GM19438 (cell line): Measurements from ENCODE around the gene GARNL3.
A peak's percentile ranks its signal among the peaks of the same experiment; 100 is the strongest.

Experiments used
- ATAC-seq: cut with Tn5 transposase; IDR thresholded peaks from one replicate; pipeline ENCODE4 v1.9.1; 2021; ENCODE audit warnings: low read depth; ENCODE audit not compliant: unreplicated experiment

Gene GARNL3

DNA sequence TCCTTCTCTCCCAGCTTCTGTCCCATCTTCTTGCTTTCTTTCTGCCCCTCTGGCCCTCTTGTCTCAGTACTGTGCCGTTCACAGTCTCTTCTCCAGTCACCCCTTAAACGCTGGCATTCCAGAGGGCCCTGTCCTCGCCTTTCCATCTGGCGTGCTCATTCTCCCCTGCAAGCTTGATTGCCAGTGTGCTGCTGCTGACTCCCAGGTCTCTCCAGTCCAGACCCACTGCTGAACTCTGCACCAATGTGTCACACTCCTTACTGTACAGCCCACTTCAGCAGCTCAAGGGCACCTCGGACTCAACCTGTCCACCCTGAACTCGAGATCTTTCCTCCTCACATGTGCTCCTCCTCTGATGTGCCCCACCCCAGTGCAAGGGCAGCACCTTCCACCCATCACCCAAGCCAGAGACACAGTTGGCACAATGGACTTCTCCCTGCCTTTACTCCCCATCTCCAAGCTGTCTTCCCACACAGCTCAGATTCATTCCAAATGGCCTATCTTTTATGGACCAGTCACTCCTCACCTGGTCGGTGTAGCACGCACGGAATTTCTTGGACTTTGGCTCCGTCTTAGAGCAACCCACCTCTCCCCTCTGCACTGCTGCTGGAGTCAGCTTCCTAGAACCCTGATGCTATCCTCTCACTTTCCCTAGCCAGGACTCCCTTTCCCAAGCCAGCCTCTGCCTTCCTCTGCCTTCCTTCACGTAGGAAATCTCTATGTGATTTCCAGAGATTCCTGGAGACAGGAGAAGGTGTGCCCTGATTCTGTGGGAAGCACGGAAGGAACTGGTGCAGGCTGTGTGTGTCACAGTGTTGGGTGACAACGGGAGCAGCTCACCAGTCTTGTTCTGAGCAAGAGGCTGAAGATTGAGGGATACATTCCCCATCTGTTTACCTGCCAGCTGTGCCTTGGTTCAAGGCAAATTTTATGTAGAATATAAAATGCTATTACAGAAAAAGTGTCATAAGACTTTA lies 106.4 kb downstream of the GARNL3 start:
- no peak for ATAC-seq

DNA sequence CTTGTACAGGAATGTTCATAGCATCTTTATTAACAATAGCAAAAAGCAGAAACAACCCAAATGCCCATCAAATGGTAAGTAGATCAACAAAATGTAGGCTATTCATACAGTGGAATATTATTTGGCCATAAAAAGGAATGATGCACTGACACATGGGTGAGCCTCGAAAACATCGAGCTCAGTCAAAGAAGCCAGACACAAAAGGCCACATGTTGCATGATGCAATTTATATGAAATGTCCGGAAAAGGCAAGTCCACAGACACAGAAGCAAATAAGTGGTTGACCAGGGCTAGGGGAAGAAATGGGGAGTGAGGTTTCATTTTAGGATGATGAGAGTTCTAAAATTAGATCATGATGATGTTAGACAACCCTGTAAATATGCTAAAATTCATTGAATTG lies 115.9 kb downstream of the GARNL3 start:
- ATAC-seq, result no peak

DNA sequence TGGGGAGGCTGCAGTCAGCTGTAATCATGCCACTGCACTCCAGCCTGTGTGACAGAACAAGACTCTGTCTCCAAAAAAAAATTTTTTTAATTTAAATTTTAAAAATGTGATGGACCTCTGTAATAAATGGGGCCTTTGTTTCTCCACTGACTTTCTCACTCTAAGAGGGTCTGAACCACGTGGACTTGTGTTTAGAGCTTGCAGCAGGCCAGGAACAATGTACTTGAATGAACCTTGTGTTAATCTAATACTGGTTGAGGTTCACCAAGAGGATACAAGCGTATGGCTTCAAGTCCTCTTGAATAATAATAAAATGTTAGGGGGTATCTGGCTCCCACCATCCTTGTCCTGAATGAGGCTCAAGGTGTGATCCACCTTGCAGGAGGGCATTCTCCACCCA lies 118.0 kb downstream of the GARNL3 start:
- ATAC-seq, result no peak

DNA sequence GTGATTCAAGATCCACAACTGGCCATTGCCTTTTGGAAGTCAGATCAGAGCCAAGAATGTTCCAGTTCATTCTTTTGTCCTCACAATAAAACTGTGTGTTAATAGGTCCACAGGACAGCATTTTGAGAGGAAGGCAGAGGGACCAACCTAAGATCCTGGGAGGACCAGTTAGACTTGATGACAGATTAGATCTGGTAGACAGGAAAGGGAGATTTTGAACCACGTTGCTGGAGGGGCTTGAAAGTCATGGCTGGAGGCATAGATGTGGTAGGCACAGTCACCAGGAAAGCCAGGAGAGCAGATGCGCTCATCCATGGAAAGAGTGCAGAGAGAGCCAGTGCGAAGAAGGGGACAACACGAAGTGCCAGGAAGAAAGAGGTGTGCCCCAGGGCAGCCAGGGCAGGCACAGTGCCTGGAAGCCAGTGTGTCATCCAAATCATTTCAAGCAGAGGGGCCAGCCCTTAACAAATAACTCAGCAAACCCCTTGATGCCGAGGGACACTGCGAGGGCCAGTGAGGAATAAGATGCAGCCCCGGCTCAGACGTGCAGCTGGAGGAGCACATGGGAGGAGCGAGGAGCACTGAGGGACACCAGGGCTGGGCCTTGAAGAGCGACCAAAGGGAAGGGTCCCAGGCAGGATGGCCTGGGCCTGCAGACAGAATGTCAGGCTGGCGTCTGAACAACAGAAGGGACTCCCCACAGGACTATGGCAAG lies 119.6 kb downstream of the GARNL3 start:
- ATAC-seq, result no peak

DNA sequence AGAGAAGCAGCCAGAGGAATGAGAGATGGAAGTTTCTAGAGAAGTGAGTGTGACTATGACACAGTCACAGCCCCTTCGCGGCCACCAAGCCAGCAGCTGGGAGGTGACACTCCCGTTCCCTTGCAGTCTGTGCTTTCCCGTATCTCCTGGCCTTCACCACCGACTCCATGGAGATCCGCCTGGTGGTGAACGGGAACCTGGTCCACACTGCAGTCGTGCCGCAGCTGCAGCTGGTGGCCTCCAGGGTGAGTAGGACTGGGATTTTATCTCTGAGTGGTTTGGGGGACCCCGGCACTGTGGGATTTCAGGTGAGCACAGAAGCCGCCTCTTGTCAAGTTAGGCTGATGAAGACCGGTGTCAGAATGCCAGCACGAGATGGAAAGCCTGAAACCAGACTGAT lies 120.3 kb downstream of the GARNL3 start:
- ATAC-seq, result no peak

DNA sequence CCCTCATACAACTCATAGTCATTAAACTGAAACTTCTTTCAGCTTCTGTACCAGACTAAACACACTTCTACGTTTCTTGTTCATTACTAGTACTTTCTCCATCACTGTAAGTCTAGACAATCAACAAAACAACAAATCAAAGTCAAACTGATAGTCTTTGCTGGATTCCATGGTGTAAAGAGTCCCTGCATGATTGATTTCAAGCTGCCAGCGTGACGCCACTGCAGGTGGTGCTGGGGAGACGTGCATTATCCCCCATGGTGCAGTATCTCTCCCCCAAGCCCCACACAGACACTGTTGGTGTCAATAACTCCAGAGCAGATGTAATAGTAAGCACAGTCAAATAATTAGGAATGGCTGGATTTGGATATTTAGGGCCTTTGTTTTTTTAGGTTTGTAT lies 121.7 kb downstream of the GARNL3 start:
- no peak for ATAC-seq

DNA sequence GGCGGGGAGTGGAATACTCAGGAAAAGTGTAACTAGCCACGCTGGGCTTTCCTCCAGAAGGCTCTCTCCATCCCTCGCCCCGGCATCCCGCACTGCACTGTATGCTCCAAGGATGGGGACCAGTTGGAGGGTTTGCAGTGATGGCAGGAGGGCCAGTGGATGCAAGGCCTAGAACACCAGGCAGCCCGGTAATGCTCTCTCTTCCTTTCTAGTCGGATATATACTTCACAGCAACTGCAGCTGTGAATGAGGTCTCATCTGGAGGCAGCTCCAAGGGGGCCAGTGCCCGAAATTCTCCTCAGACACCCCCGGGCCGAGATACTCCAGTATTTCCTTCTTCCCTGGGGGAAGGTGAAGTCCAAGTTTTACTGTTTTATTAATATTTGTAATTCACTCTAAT lies 122.4 kb downstream of the GARNL3 start:
- ATAC-seq, result no peak

DNA sequence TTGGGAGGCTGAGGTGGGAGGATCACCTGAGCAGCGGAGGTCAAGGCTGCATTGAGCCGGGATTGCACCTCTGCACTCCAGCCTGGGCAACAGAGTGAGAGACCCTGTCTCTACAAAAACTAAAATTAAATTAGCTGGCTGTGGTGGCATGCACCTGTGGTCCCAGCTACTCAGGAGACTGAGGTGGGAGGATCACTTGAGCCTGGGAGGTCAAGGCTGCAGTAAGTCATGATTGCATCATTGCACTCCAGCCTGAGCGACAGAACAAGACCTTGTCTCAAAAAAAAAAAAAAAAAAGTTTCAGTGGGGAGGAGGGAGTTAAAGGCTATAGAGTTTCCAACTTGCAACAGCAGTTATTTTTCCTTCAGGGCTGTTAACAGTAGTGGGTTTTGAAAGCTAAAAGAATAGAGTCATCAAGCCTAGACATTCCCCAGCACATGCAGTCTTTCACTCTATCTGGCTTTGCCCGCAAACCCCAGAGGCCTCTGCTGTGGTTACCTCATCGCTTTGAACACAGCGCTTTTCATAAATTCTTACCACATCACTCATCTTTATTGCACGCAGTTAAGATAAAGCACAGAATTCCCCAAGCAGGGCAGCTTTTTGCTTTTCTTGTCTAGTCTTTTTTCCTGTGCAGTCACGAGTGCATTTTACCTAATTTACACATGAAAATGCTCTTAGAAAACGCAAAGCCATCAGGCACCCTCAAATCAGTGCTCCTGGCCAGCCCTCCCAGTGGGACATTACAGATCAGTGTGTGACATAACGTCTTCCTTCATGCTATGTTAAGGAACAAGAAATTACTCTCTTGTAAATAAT lies 123.7 kb downstream of the GARNL3 start:
- ATAC-seq, result peak; percentile 69

DNA sequence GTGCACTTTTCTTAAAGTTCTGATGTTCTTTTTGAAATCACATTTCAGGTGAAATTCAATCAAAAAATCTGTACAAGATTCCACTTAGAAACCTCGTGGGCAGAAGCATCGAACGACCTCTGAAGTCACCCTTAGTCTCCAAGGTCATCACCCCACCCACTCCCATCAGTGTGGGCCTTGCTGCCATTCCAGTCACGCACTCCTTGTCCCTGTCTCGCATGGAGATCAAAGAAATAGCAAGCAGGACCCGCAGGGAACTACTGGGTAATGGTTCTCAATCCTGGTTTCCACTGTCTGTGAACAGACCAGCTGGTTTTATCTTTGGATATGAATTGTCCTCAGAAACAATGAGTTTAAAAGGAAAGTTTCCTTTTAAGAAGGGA lies 124.3 kb downstream of the GARNL3 start:
- ATAC-seq, result no peak

DNA sequence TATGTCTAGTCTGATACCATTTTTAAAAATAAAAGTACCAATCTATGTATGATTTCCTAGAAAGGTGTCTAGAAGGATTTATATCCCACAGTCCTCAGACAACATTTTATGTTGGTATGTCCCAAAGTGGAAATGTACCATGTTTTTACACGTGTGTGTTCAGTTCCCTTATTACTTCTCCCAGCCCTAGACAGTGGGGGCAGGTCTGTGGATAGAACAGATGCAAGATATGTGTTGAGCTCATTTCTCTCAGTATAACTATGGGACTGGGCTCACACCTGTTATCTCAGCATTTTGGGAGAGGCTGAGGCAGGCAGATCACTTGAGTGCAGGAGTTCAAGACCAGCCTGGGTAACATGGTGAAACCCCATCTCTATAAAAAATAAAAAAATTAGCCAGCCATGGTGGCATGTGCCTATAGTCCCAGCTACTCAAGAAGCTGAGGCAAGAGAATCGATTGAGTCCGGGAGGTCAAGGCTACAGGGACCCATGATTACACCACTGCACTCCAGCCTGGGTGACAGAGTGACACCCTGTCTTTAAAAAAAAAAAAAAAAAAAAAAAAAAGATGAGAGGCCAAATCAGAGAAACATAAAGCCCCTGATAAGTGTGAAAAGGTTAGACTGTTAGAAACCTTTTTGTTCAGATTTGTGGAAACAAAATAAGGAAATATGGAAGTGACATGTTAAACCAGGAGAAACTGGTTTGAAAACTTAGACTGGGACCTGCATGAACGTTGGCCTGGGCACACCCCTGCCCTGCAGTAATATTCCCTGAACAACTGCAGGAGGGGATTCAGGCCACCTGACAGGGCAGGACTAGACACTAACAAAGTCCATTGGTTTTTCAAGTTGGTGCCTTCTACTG lies 125.0 kb downstream of the GARNL3 start:
- no peak for ATAC-seq

DNA sequence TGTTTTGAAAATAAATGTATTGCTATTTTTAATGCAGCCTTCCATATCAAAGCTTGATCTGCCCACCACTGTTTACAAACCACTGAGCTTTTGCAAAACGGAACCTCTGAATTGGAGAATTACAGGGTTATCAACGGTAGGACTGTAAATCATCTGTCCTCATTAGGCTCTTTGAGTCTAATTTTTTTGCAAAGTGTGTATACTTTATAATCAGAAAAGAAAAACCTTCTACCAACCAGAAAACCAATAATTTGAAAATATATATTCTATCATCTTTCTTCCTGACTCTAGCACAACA lies 125.6 kb downstream of the GARNL3 start:
- ATAC-seq, result no peak

DNA sequence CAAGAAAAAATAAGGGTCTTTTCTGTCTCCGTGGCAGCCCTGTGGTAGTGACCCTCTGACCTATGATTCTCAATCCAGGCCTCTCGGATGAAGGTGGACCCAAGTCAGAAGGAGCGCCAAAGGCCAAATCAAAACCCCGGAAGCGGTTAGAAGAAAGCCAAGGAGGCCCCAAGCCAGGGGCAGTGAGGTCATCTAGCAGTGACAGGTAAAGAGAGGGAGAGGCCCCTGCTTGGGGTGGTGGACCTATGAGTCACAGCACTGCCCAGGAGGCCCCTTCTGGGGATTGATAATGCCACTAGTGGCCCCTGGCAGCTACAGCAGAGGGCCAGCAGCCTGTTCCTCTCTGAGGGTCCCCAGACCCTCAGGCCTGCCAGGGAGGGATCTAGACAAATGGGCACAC lies 126.0 kb downstream of the GARNL3 start:
- no peak for ATAC-seq

DNA sequence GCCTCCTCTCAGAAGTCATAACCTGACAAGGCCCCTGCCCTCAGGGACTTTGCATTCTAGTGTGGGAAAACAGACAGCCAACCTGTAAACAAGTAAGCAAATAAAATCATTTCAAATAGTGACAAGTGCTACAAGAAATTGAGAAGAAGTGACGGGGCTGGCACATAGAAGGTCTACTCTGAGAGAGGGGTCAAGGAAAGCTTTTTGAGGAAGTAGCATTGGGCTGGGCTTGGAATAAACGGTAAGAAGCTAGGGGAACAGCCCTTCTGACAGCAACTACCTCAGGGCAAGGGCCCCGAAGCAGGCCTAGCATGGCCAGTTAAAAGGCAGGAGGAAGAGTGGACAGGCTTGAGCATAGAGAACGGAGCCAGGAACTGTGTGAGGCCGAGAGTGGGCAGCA lies 127.6 kb downstream of the GARNL3 start:
- no peak for ATAC-seq

DNA sequence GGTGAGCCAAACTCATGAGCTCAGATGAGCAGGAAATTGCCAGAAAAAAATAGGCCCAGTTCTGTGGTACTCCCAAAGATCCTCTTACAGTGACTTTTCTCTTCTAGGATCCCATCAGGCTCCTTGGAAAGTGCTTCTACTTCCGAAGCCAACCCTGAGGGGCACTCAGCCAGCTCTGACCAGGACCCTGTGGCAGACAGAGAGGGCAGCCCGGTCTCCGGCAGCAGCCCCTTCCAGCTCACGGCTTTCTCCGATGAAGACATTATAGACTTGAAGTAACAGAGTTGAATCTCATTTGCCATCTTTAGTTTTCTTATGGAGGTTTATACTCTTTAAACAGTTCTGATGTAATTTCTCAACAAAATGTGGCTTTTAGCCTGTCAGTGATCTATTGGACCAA lies 128.4 kb downstream of the GARNL3 start:
- ATAC-seq, result no peak

DNA sequence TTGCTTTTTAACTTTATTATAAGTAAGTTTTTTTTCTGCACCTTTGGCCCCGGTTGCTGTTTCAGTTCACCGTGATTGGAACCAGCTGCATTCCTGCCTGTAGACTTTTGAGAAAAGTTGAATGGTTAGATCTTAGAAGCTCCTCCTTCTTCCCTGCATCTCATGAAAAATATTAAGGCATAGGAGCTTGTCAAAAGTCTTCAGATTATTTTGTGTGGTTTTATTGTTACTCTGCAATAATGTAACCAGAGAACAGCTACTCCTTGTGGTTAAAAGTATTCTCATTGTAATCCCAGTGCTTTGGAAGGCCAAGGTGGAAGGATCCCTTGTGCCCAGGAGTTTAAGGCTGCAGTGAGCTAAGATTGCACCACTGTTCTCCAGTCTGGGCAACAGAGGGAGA lies 129.1 kb downstream of the GARNL3 start:
- ATAC-seq, result no peak

DNA sequence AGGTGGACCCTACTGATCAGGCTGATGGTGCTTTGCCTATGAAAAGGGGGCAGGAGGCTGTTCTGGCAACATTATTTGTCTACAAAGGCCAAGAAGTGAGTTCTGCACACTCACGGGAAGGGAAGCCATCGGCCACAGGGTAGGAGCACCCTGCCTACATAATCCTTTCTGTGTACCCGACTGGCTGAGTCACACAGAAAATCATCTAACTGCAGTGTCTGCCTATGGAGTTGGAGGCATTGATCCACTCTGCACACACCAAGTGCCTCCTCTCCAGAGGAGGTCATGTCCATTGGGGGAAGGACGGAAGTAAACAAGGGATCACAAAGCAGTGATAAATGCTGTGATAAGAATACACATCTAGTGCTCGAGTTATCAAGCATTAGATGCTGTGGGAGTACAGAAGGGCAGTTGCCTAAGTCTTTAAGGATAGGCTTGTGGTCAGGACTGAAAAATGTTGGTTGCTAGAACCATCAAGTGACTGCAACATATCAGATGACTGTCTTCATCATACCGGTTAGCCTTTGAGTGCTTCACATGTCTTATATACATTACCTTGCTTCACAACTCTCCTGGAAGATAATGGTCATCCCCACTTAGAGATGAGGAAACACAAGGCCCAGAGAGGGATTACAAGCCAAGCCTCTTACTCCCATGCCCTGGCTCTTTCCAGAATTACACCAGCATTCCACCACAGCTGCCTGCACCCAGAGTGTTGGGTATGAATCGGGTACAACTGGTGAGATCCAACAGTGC lies 131.1 kb downstream of the GARNL3 start:
- no peak for ATAC-seq

DNA sequence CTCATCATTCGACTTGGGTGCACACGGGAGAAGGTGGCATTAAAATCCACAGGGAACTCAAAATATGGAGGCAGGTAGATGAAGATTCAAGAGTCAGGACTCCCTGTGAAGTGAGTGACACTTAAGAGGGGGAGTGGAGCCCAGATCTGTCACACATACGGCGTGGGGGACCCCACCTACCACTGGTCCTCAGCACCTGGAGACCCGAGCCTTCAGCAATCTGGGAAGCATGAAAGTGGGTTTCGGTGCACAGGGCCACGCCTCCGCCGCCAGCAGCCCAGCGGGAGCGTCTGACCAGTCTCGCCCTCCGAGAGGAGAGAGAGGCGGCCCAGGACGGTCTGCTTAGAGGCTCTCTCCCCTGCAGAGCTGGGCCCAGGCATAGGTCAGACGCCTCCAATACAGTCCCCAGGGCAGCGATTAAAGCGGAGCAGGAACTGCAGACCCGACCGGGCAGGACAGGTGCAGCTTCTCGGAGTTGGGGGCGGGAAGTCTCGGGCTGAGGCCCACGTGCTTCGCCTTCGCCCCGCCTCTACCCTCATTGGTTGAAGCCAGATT lies 131.8 kb downstream of the GARNL3 start:
- ATAC-seq, result peak; percentile 7

DNA sequence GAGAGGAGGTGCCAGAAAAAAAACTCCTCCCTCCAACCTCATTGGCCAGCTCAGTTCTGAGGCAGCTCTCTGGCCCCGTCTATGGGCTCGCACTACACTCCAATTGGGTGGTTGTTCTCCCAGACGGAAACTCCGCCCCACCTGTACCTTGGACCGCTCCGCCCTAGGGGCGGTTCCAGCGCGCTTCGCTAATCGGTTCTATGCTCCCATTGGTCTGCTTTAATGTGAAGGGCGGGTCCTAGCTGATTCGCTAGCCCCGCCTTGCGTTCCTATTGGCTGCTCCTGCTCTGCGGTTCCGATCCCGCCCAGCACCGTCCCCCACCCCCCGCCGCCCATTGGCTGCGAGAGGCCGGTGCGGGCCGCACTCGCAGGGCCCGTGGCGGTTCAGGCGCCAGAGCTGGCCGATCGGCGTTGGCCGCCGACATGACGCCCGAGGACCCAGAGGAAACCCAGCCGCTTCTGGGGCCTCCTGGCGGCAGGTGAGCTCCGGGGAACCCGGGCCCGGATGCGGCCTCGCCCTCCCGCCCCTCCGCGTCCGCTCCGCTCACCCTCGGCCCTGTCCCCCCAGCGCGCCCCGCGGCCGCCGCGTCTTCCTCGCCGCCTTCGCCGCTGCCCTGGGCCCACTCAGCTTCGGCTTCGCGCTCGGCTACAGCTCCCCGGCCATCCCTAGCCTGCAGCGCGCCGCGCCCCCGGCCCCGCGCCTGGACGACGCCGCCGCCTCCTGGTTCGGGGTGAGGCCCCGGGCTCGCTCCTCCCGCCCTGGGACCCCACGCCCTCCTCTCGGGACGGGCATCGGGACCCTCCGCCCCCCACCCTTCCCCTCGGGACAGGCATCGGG lies 132.5 kb downstream of the GARNL3 start, which contains the start of gene SLC2A8:
TSS of gene SLC2A8 (plus strand) at position 362 of the 838 bp plus-strand sequence. CDS start at position 424, 62 bp downstream.
- peak; percentile 95 for ATAC-seq
